Gastroesophageal sphincter (tissue), 3 donors: ENCODE measurements around the gene CARS2.

ENCODE experiments used
- POLR2A ChIP-seq, 2 donors: fragments of 450-650 bp; IDR thresholded peaks; one replicate each; pipeline ENCODE4 v1.6.1; 2017; ENCODE audit warnings: antibody characterized with exemption in 2 of 2, mild to moderate bottlenecking in 2 of 2, moderate library complexity in 1 of 2
- TF ChIP-seq, protein P1 (sequence below), 4 experiments: fragments of 200-600 bp in 2 of 4; fragments of 450-650 bp in 2 of 4; sonication (generic) in 1 of 4; IDR thresholded peaks; one replicate each; pipeline ENCODE4 v1.5.1; 2017 to 2019; ENCODE audit warnings: antibody characterized with exemption in 4 of 4, mild to moderate bottlenecking in 2 of 4, moderate library complexity in 2 of 4

GRCh38 chr13:110634558-110634957 is 71.4 kb downstream of the CARS2 start:
- no peak for TF ChIP-seq POLR2A (IDR thresholded peaks at IDR 0.05)
- TF ChIP-seq, protein P1, sequence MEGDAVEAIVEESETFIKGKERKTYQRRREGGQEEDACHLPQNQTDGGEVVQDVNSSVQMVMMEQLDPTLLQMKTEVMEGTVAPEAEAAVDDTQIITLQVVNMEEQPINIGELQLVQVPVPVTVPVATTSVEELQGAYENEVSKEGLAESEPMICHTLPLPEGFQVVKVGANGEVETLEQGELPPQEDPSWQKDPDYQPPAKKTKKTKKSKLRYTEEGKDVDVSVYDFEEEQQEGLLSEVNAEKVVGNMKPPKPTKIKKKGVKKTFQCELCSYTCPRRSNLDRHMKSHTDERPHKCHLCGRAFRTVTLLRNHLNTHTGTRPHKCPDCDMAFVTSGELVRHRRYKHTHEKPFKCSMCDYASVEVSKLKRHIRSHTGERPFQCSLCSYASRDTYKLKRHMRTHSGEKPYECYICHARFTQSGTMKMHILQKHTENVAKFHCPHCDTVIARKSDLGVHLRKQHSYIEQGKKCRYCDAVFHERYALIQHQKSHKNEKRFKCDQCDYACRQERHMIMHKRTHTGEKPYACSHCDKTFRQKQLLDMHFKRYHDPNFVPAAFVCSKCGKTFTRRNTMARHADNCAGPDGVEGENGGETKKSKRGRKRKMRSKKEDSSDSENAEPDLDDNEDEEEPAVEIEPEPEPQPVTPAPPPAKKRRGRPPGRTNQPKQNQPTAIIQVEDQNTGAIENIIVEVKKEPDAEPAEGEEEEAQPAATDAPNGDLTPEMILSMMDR (IDR thresholded peaks at IDR 0.05) = no peak
